Measurements from ENCODE around the gene NFIA.

Gene NFIA

GRCh38 chr1:61343734-61344420 is 261.5 kb downstream of the NFIA start (continued):
- no peak for TF ChIP-seq GLIS2 (tag by site-specific recombination; IDR thresholded peaks at IDR 0.05)
- peak; percentile 50; the same call in 1 of the 2 replicates for TF ChIP-seq ZNF660 (tag by site-specific recombination; IDR thresholded peaks at IDR 0.05)
- 0 out of 2 replicates have a peak, but pooled peaks have one; percentile 33 for TF ChIP-seq ZNF18 (tag by site-specific recombination; IDR thresholded peaks at IDR 0.05)
- TF ChIP-seq ZIC2 (tag by site-specific recombination; IDR thresholded peaks at IDR 0.05) = 0 out of 2 replicates have a peak, but pooled peaks have one; percentile 7
- TF ChIP-seq KLF16 (tag by site-specific recombination; IDR thresholded peaks at IDR 0.05) = no peak

- CTCF ChIA-PET = no interaction called here
- H3K4me3 ChIP-seq (ENCODE audit: low read depth, low read length) = no peak overlapping the region
- TF ChIP-seq ZNF366 (tag by site-specific recombination; conservative IDR thresholded peaks at IDR 0.05) = no peak
- TF ChIP-seq ZXDB (tag by site-specific recombination; IDR thresholded peaks at IDR 0.05) = no peak
- no peak for TF ChIP-seq ZFP3 (tag by site-specific recombination; IDR thresholded peaks at IDR 0.05; ENCODE audit: low read depth)
- no peak for TF ChIP-seq REST (tag by site-specific recombination; IDR thresholded peaks at IDR 0.05)
- no peak for TF ChIP-seq ZNF133 (tag by site-specific recombination; IDR thresholded peaks at IDR 0.05)
- no peak for TF ChIP-seq MEIS1 (CRISPR knock-in tag; IDR thresholded peaks at IDR 0.05; ENCODE audit: borderline replicate concordance)
- no peak for TF ChIP-seq KLF16 (tag by site-specific recombination; IDR thresholded peaks at IDR 0.05)
- TF ChIP-seq ZNF518A (tag by site-specific recombination; conservative IDR thresholded peaks at IDR 0.05; ENCODE audit: low read depth) = no peak
- no peak for TF ChIP-seq ZNF121 (tag by site-specific recombination; IDR thresholded peaks at IDR 0.05)
- TF ChIP-seq ZBTB21 (tag by site-specific recombination; IDR thresholded peaks at IDR 0.05) = no peak
- TF ChIP-seq SP3 (tag by site-specific recombination; IDR thresholded peaks at IDR 0.05) = no peak
- TF ChIP-seq ZSCAN16 (tag by site-specific recombination; IDR thresholded peaks at IDR 0.05) = no peak
- TF ChIP-seq ZNF280D (tag by site-specific recombination; IDR thresholded peaks at IDR 0.05) = no peak
- no peak for TF ChIP-seq ZNF692 (tag by site-specific recombination; IDR thresholded peaks at IDR 0.05)
- TF ChIP-seq SALL2 (tag by site-specific recombination; IDR thresholded peaks at IDR 0.05; ENCODE audit: borderline replicate concordance) = no peak
- no peak for TF ChIP-seq ZNF324 (tag by site-specific recombination; IDR thresholded peaks at IDR 0.05)
- H3K36me3 ChIP-seq (ENCODE audit: control insufficient read depth in 2 of 2, insufficient read depth in 1 of 2, low read length in 2 of 2) = peaks cover 0 to 6% of the 10 kb centered on the region in 2 experiments; a peak in 1 of 3 replicates
- H3K9me3 ChIP-seq (ENCODE audit: control insufficient read depth, insufficient read depth, low read depth, low read length) = no peaks in the 10 kb centered on the region
- H3K4me1 ChIP-seq (ENCODE audit: control insufficient read depth, insufficient read depth, low read length) = peaks cover 7% of the 10 kb centered on the region; the same call in 1 of the 2 replicates
- H3K27ac ChIP-seq (ENCODE audit: extremely low read depth, low read depth, low read length) = no peak overlapping the region
- POLR2A ChIA-PET = no interaction called here
Measured at GRCh38 chr1:61344696-61345095, 262.3 kb downstream of the NFIA start.

Data from HEK293 (cell line).